T-helper 1 cell treated with Interleukin-12 subunit alpha and Interleukin-12 subunit beta and Interleukin-4 antibody, amounts not matched to agents 30 ng/mL and 1 ng/mL, for 36 hours (primary cell): ENCODE measurements around the gene GIPC1. TPM values are rescaled to one million over a fixed set of nuclear protein-coding genes. Genes with fewer than 3 reads are reported as not detected.
"Not testable (repeated sequence)": the region's sequence is repeated elsewhere in the genome, so short reads cannot be mapped to it uniquely, and the experiment has no call there.

Experiments used
- intact Hi-C: fragments of 100-400 bp; cut with micrococcal nuclease; formaldehyde crosslinking; loops from one replicate; pipeline ENCODE4 v1.15.1; 2024
- total RNA-seq: library from RNA; stranded (reverse); gene quantifications from 2 replicates; pipeline ENCODE4 v1.2.3, GENCODE V29; 2022

GIPC1 gene
- 46.4 and 51.2 TPM in 2 replicates for total RNA-seq

- intact Hi-C loops: loop anchor here (1.0 kb wide), 2 partner anchors 9 to 33 kb away; partner anchors contain the start of gene TECR
Measured at GRCh38 chr19:14496029-14496833, at the start of gene GIPC1. TSS of gene GIPC1 (minus strand) at chr19:14496127. CDS start at chr19:14482976, 13,151 bp downstream.

GRCh38 chr19:14545716-14546082 is 49.8 kb upstream of the GIPC1 start:
- intact Hi-C loops: no loop called here

GRCh38 chr19:14544977-14545715 is 49.2 kb upstream of the GIPC1 start:
- intact Hi-C loops: no loop called here

GRCh38 chr19:14544047-14544446 is 48.1 kb upstream of the GIPC1 start:
- intact Hi-C loops: no loop called here

GRCh38 chr19:14542711-14543328 is 46.9 kb upstream of the GIPC1 start:
- intact Hi-C loops: no loop called here

- intact Hi-C loops: not testable (repeated sequence)
Measured at GRCh38 chr19:14541979-14542378, 46.1 kb upstream of the GIPC1 start.

- intact Hi-C loops: no loop called here
Measured at GRCh38 chr19:14540741-14541525, 45.0 kb upstream of the GIPC1 start.

GRCh38 chr19:14536926-14537692 is 41.2 kb upstream of the GIPC1 start:
- intact Hi-C loops: no loop called here

- intact Hi-C loops: no loop called here
Measured at GRCh38 chr19:14533450-14533849, 37.5 kb upstream of the GIPC1 start.

- intact Hi-C loops: no loop called here
Measured at GRCh38 chr19:14530506-14530905, 34.6 kb upstream of the GIPC1 start.

- intact Hi-C loops: no loop called here
Measured at GRCh38 chr19:14530005-14530348, 34.0 kb upstream of the GIPC1 start.

GRCh38 chr19:14529254-14530004 is 33.5 kb upstream of the GIPC1 start, which contains the start of gene TECR:
TSS of gene TECR (plus strand) at chr19:14529594. CDS start at chr19:14529697, 103 bp downstream.
- intact Hi-C loops: loop anchor here (1.0 to 10.0 kb wide), 13 partner anchors 11 to 1745 kb away; partner anchors contain the start of genes DDX39A, DNAJB1, GIPC1 and IER2

GRCh38 chr19:14528419-14529253 is 32.7 kb upstream of the GIPC1 start:
- intact Hi-C loops: loop anchor here (1.0 to 10.0 kb wide), 13 partner anchors 10 to 1744 kb away; partner anchors contain the start of genes DDX39A, DNAJB1, GIPC1 and IER2

GRCh38 chr19:14526423-14526822 is 30.5 kb upstream of the GIPC1 start:
- intact Hi-C loops: loop anchor here (10.0 kb wide), 4 partner anchors 522 to 1742 kb away; partner anchors contain the start of genes IER2, RFX1, STX10 and TPM4

- intact Hi-C loops: loop anchor here (10.0 kb wide), 4 partner anchors 521 to 1741 kb away; partner anchors contain the start of genes IER2, RFX1, STX10 and TPM4
Measured at GRCh38 chr19:14525729-14526128, 29.8 kb upstream of the GIPC1 start.

GRCh38 chr19:14520543-14520942 is 24.6 kb upstream of the GIPC1 start:
- intact Hi-C loops: loop anchor here (10.0 kb wide), 4 partner anchors 516 to 1736 kb away; partner anchors contain the start of genes IER2, RFX1, STX10 and TPM4

- intact Hi-C loops: loop anchor here (2.0 to 10.0 kb wide), 6 partner anchors 383 to 1735 kb away; partner anchors contain the start of genes ASF1B, DCAF15, IER2 and RFX1
Measured at GRCh38 chr19:14519860-14520407, 24.0 kb upstream of the GIPC1 start.
